Glomerular endothelial cell (primary cell): ENCODE measurements around the gene NFATC2. TPM values are rescaled to one million over a fixed set of nuclear protein-coding genes. Genes with fewer than 3 reads are reported as not detected.
"Not testable (repeated sequence)": the region's sequence is repeated elsewhere in the genome, so short reads cannot be mapped to it uniquely, and the experiment has no call there.

Experiments used
- DNase-seq: peaks from one replicate; pipeline ENCODE4 v3.0.0-alpha.2; 2011; ENCODE audit warnings: low read depth, low spot score; ENCODE audit errors: extremely low read depth
- total RNA-seq: library from RNA; depleted of rRNA; stranded (reverse); fragments of >200 nt; gene quantifications from 2 replicates; pipeline ENCODE4 v1.2.3, GENCODE V29; 2015

NFATC2 gene
- total RNA-seq, 1 donor from 2014 or later = 21.6 TPM

- no peak for DNase-seq
Measured at GRCh38 chr20:51345601-51346101, 196.9 kb downstream of the NFATC2 start.

GRCh38 chr20:51343802-51344201, 198.7 kb downstream of the NFATC2 start:
- not testable (repeated sequence) for DNase-seq

DNA sequence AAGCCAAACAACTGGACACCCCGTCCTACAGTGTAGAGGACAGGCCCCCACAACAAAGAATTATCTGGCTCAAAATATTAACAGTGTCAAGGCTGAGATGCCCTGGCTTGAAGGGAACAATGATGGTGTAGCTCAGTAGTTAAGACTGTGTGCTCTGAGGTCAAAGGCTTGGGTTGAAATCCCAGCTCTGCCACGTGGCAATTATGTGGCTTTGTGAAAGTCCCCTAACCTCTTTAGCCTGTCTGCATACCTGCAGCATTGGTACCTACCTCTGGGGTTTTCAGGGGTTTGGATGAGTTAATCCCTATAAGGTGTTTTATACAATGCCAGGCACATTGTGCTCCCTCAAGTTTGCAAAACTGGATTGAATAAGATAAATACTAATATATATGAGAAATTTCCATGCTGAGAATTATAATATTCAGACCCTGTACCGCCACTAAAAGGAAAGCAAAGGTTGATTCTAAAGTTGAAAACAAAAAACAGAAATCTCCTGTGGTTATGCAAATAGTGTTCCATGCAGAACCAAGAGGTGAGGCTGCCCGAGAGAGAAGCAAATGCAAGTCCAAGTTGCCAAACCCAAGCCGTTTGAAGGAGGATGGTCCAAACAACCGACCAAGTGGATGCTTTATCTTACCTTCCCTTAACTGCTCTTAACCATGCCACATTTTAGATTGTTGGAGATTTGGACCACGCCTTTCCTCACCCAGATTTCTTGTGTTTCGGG, 199.8 kb downstream of the NFATC2 start:
- no peak for DNase-seq

- no peak for DNase-seq
Measured at GRCh38 chr20:51341581-51341980, 200.9 kb downstream of the NFATC2 start.

DNA sequence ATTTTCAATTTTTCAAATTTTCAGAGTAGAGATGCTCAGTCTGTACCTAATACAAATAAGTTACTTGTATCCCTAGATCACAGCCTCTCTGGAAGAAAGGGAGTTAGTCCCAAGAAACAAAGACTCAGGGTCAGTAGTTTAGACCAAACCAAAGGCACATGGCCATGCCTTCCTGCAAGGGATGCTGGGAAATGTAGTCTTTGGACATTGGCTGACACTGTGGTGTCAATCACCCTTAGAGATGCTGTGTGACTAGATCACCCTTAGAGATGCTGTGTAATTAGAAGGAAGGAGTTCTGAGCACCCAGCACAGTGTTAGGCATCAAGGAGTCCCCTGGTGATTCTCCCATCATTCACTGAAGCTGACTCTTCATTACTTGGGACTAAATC, 202.1 kb downstream of the NFATC2 start:
- DNase-seq = no peak

DNA sequence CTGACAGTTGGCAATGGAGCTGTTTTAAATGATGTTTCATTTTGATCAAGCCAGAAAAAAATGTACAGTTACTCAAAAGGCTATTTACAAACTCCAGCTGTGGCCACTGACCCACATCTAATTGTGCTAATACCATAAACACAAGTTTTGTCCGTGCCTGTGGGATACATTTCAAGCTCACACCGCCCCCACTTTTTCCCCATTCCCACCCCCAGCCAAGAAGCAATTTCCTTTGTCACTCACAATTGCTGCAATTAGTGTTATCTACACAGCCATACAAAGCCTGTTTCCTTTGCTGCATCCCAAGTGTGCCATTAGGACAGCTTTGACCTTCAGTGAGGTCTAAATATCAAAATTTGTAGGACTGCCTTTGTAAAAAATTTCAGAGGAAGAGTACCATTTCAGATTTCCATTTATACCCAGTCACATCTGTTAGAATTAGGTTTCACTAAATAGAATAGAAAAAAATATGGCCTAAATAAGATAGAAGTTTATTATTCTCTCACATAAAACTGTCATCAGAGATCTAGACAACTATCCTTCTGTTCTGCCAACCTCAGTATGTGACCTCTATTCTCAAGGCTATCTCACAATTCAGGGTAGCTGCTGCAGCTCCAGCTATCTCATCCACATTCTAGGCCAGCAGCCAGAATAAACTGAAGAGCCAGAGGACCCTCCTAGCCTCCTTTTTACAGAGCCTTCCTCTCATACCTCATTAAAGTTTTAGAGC, 202.6 kb downstream of the NFATC2 start:
- DNase-seq = no peak

DNA sequence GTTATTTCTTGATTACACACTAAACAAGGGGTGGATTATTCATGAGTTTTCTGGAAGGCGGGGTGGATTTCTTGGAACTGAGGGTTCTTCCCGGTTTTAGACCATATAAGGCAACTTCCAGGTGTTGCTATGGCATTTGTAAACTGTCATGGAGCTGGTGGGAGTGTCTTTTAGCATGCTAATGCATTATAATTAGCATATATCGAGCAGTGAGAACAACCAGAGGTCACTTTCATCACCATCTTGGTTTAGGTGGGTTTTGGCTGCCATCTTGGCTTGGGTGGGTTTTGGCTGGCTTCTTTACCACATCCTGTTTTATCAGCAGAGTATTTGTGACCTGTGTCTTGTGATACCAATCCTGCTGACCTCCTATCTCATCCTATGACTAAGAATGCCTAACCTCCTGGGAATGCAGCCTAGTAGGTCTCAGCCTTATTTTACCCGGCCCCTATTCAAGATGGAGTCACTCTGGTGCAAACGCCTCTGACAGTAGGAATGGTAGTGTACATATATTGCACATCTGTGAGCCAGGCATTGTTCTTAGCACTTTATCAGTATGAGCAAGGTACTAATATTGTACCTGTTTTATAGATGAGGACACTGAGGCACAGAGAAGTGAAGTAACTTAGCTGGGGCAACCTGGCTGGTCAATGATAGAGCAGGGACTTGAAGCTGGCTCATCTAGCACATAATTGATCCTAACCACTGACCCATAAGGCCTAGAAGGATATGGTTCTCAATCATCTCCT, 203.7 kb downstream of the NFATC2 start:
- DNase-seq = no peak

- DNase-seq = no peak
Measured at GRCh38 chr20:51337126-51337805, 205.3 kb downstream of the NFATC2 start.

Other genes starting within 250 kb of the NFATC2 start
- gene ATP9A, start 225.7 kb upstream of the NFATC2 start, total RNA-seq = 48.8 and 57.0 TPM in 2 replicates